B cell (primary cell): ENCODE data around the gene IQCH. TPM values are rescaled to one million over a fixed set of nuclear protein-coding genes. Genes with fewer than 3 reads are reported as not detected.

Experiments used
- ATAC-seq: fragments of 200-7000 bp; cut with Tn5 transposase; one replicate; pipeline ENCODE4 v1.10.0; 2021; ENCODE audit warnings: low read depth, mild to moderate bottlenecking, moderate number of reproducible peaks, moderate library complexity
- CTCF ChIA-PET: fragments of 350-600 bp; sonication (Branson Sonifier 250); formaldehyde crosslinking; loops from one replicate; lab custom pipeline; 2021; ENCODE audit warnings: antibody characterized with exemption, inconsistent platforms; lab: Charles Lee
- POLR2A ChIA-PET: fragments of 350-600 bp; sonication (Branson Sonifier 250); formaldehyde crosslinking; loops from one replicate; lab custom pipeline; 2021; ENCODE audit warnings: antibody characterized with exemption; lab: Charles Lee
- DNase-seq: peaks from one replicate; pipeline ENCODE4 v3.0.0; 2013
- H2AFZ ChIP-seq: 2 replicates; pipeline ENCODE4 v1.6.1; 2012; ENCODE audit warnings: mild to moderate bottlenecking, low read depth, low read length; ENCODE audit not compliant: insufficient read depth, poor library complexity, severe bottlenecking
- H3K27ac ChIP-seq, 2 donors: 1 replicate in 1 of 2; 2 replicates in 1 of 2; pipeline ENCODE4 v1.5.1; 2012 to 2013; ENCODE audit warnings: low read length in 2 of 2, mild to moderate bottlenecking in 2 of 2, moderate library complexity in 1 of 2
- H3K27me3 ChIP-seq, 4 experiments: fragments of 200-600 bp in 1 of 4; sonication (generic) in 1 of 4; replicated peaks in 1 of 4; 1 replicate in 2 of 4; 2 replicates in 2 of 4; pipeline versions ENCODE4 v1.6.1 to v1.7.0; 2013 to 2016; ENCODE audit warnings: low read length in 3 of 4, mild to moderate bottlenecking in 2 of 4, mixed read lengths in 1 of 4, moderate library complexity in 1 of 4; ENCODE audit not compliant: insufficient read depth in 4 of 4, control insufficient read depth in 3 of 4; ENCODE audit errors: control extremely low read depth in 1 of 4
- H3K36me3 ChIP-seq, 2 experiments: replicated peaks in 1 of 2; 1 replicate in 1 of 2; 2 replicates in 1 of 2; pipeline versions ENCODE4 v1.6.1 to v1.7.1; 2013; ENCODE audit warnings: low read length in 1 of 2; ENCODE audit not compliant: insufficient read depth in 2 of 2, control insufficient read depth in 1 of 2; ENCODE audit errors: control extremely low read depth in 1 of 2, extremely low read depth in 1 of 2
- H3K4me1 ChIP-seq, 2 donors: fragments of 200-600 bp in 1 of 2; sonication (generic) in 1 of 2; 1 replicate in 1 of 2; 2 replicates in 1 of 2; pipeline versions ENCODE4 v1.5.1 to v1.6.1; 2013 to 2017; ENCODE audit warnings: low read length in 2 of 2; ENCODE audit not compliant: control insufficient read depth in 2 of 2, insufficient read depth in 2 of 2
- H3K4me2 ChIP-seq: replicated peaks from 2 replicates; pipeline ENCODE3; 2012; ENCODE audit warnings: mild to moderate bottlenecking, low read depth, low read length; ENCODE audit not compliant: poor library complexity, severe bottlenecking
- H3K4me3 ChIP-seq, 5 experiments: fragments of 200-600 bp in 1 of 5; sonication (generic) in 1 of 5; 1 replicate in 3 of 5; 2 replicates in 2 of 5; pipeline versions ENCODE4 v1.5.1 to v1.7.0; 2011 to 2016; ENCODE audit warnings: low read length in 4 of 5, mild to moderate bottlenecking in 4 of 5, low read depth in 2 of 5, control low read depth in 1 of 5, moderate library complexity in 1 of 5; ENCODE audit not compliant: insufficient read depth in 1 of 5; ENCODE audit errors: control extremely low read depth in 1 of 5, extremely low read depth in 1 of 5
- H3K79me2 ChIP-seq: fragments of 200-600 bp; sonication (generic); one replicate; pipeline ENCODE4 v1.6.0; 2016; ENCODE audit warnings: low read length; ENCODE audit not compliant: control insufficient read depth, insufficient read depth
- H3K9ac ChIP-seq: fragments of 200-600 bp; sonication (generic); 2 replicates; pipeline ENCODE4 v1.6.1; 2017; ENCODE audit warnings: mild to moderate bottlenecking, low read length, moderate library complexity
- H3K9me3 ChIP-seq, 3 donors: one replicate each; pipeline versions ENCODE4 v1.6.1 to v1.7.1; 2013; ENCODE audit warnings: low read length in 2 of 3; ENCODE audit not compliant: control insufficient read depth in 2 of 3, insufficient read depth in 1 of 3; ENCODE audit errors: control extremely low read depth in 1 of 3
- H4K20me1 ChIP-seq: 2 replicates; pipeline ENCODE4 v1.6.0; 2012; ENCODE audit warnings: mild to moderate bottlenecking, low read length; ENCODE audit not compliant: insufficient read depth, control insufficient read depth, poor library complexity, severe bottlenecking
- H3K27ac Mint-ChIP-seq: one replicate; pipeline ENCODE4 v1.8.0; 2021; ENCODE audit warnings: mixed read lengths
- H3K27me3 Mint-ChIP-seq: one replicate; pipeline ENCODE4 v1.8.0; 2021; ENCODE audit warnings: mixed read lengths
- H3K4me1 Mint-ChIP-seq: one replicate; pipeline ENCODE4 v1.8.0; 2021; ENCODE audit warnings: mixed read lengths
- H3K4me3 Mint-ChIP-seq: one replicate; pipeline ENCODE4 v1.8.0; 2021; ENCODE audit warnings: mixed read lengths
- H3K9me3 Mint-ChIP-seq: one replicate; pipeline ENCODE4 v1.8.0; 2022; ENCODE audit warnings: mixed read lengths; ENCODE audit not compliant: insufficient read depth
- CTCF ChIP-seq: fragments of 200-600 bp; IDR thresholded peaks from one replicate; pipeline ENCODE4 v1.8.0; 2022; ENCODE audit warnings: antibody characterized with exemption, mild to moderate bottlenecking
- EZH2 ChIP-seq: IDR thresholded peaks from 2 replicates; pipeline ENCODE4 v1.6.1; 2012; ENCODE audit warnings: borderline replicate concordance, low read depth, mild to moderate bottlenecking, moderate library complexity, low read length; ENCODE audit not compliant: insufficient read depth, poor library complexity, severe bottlenecking
- WGBS: methylation state at CpG from one replicate; pipeline ENCODE4 v1.1.5; 2013; ENCODE audit warnings: missing lambda C conversion rate; ENCODE audit not compliant: insufficient coverage; 5-methylcytosine and 5-hydroxymethylcytosine counted together
- intact Hi-C: fragments of 100-400 bp; cut with micrococcal nuclease; formaldehyde crosslinking; loops from one replicate; pipeline ENCODE4 v1.10.0; 2022
- polyA plus RNA-seq: library from polyadenylated mRNA; depleted of rRNA; stranded (reverse); fragments of >200 nt; gene quantifications from 2 replicates; pipeline ENCODE4 v1.2.3, GENCODE V29; 2012
- total RNA-seq, 2 donors: library from RNA; stranded (reverse); fragments of 120-200 nt in 1 of 2; gene quantifications; 1 replicate in 1 of 2; 2 replicates in 1 of 2; pipeline versions ENCODE4 v1.2.3 to v1.2.4, GENCODE V29; 2013 to 2022

The IQCH gene
- total and polyA plus RNA-seq, 2 donors (not counting 1 experiment from before 2014, with no cell fraction given) = 1.6 TPM; not detected in 1

- Mint-ChIP-seq H3K4me1 (no peaks in the 10 kb centered on the region), H3K4me3 (no peak overlapping the region), H3K27ac (no peak overlapping the region), H3K27me3 (peaks cover 17% of the 10 kb centered on the region), H3K9me3 (no peaks in the 10 kb centered on the region)
- Histone ChIP-seq H3K27ac (no peak overlapping the region), H3K27me3 (no peaks in the 10 kb centered on the region), H3K36me3 (no peaks in the 10 kb centered on the region), H2AFZ (no peak overlapping the region), H3K4me2 (no peak overlapping the region), H3K9me3 (no peaks in the 10 kb centered on the region), H3K9ac (no peak overlapping the region), H3K4me1 (no peaks in the 10 kb centered on the region), H4K20me1 (no peaks in the 10 kb centered on the region), H3K79me2 (no peaks in the 10 kb centered on the region), H3K4me3 (no peak overlapping the region)
- intact Hi-C loops = no loop called here
- no peak for DNase-seq
- ATAC-seq = no peak
- ChIA-PET POLR2A (interaction anchor here (0.6 kb wide), 1 partner anchor 1417 kb away, joined by 5 read pairs; no protein-coding TSS in a partner anchor), CTCF (no interaction called here)
- 88% methylated on average over 1 of the region's 4 CpGs for WGBS
- no peak for TF ChIP-seq EZH2
- no peak for TF ChIP-seq CTCF
Measured at GRCh38 chr15:67399925-67400324, 145.3 kb downstream of the IQCH start.

GRCh38 chr15:67400890-67401289, 146.3 kb downstream of the IQCH start:
- no peaks in the 10 kb centered on the region for H4K20me1 ChIP-seq
- H3K4me3 Mint-ChIP-seq = no peak overlapping the region
- H3K4me1 Mint-ChIP-seq = no peaks in the 10 kb centered on the region
- no peak overlapping the region for H3K9ac ChIP-seq
- no peaks in the 10 kb centered on the region for H3K79me2 ChIP-seq
- DNase-seq (no peak), ATAC-seq (no peak)
- H3K27ac ChIP-seq = no peak overlapping the region
- no peak overlapping the region for H3K4me2 ChIP-seq
- H2AFZ ChIP-seq = no peak overlapping the region
- H3K4me1 ChIP-seq = no peaks in the 10 kb centered on the region
- no peak overlapping the region for H3K27ac Mint-ChIP-seq
- POLR2A ChIA-PET = no interaction called here
- H3K27me3 ChIP-seq = no peaks in the 10 kb centered on the region
- H3K36me3 ChIP-seq = no peaks in the 10 kb centered on the region
- H3K4me3 ChIP-seq = no peak overlapping the region
- WGBS = no CpG with 5 or more reads among the region's 2 CpGs
- CTCF ChIA-PET = no interaction called here
- peaks cover 14% of the 10 kb centered on the region for H3K27me3 Mint-ChIP-seq
- intact Hi-C loops = no loop called here
- no peak for TF ChIP-seq EZH2
- TF ChIP-seq CTCF = no peak
- no peaks in the 10 kb centered on the region for H3K9me3 Mint-ChIP-seq
- no peaks in the 10 kb centered on the region for H3K9me3 ChIP-seq
